ENCODE measurements around the gene FAM240B. TPM values are rescaled to one million over a fixed set of nuclear protein-coding genes. Genes with fewer than 3 reads are reported as not detected.

FAM240B gene
- total and polyA plus RNA-seq, 4 donors, result not detected

DNA sequence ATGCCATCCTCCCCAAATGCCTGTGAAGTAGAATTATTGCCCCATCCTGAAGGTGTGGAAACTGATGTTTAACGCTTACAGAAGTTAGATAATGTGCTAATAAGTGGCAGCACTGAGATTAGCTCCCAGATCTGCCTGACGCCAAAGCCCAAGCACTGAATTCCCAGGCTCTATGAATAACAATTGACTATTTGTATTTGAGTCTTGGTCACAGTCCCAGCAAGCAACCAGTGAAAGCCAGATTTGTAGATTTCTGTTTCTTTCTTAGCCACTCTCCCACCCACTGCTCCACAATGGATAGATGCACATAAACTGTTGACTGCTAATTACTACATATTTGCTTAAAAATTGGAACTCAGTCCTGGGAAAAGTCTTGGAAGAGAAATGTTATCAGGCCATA lies 34.4 kb downstream of the FAM240B start (continued):
- TF ChIP-seq, protein P1, sequence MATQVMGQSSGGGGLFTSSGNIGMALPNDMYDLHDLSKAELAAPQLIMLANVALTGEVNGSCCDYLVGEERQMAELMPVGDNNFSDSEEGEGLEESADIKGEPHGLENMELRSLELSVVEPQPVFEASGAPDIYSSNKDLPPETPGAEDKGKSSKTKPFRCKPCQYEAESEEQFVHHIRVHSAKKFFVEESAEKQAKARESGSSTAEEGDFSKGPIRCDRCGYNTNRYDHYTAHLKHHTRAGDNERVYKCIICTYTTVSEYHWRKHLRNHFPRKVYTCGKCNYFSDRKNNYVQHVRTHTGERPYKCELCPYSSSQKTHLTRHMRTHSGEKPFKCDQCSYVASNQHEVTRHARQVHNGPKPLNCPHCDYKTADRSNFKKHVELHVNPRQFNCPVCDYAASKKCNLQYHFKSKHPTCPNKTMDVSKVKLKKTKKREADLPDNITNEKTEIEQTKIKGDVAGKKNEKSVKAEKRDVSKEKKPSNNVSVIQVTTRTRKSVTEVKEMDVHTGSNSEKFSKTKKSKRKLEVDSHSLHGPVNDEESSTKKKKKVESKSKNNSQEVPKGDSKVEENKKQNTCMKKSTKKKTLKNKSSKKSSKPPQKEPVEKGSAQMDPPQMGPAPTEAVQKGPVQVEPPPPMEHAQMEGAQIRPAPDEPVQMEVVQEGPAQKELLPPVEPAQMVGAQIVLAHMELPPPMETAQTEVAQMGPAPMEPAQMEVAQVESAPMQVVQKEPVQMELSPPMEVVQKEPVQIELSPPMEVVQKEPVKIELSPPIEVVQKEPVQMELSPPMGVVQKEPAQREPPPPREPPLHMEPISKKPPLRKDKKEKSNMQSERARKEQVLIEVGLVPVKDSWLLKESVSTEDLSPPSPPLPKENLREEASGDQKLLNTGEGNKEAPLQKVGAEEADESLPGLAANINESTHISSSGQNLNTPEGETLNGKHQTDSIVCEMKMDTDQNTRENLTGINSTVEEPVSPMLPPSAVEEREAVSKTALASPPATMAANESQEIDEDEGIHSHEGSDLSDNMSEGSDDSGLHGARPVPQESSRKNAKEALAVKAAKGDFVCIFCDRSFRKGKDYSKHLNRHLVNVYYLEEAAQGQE (IDR thresholded peaks at IDR 0.05), result no peak
- no peak for TF ChIP-seq RAD21 (IDR thresholded peaks at IDR 0.05)
- no peak for TF ChIP-seq SP1 (IDR thresholded peaks at IDR 0.05)
- no peak for TF ChIP-seq FOXA2 (IDR thresholded peaks at IDR 0.05)
- TF ChIP-seq GABPA (IDR thresholded peaks at IDR 0.05 in 1 of 2, conservative IDR thresholded peaks at IDR 0.05 in 1 of 2), result no peak
- no peak for TF ChIP-seq ZBTB33 (IDR thresholded peaks at IDR 0.05)
- TF ChIP-seq EGR1 (IDR thresholded peaks at IDR 0.05; ENCODE audit: low read depth in 2 of 2), result no peak
- TF ChIP-seq YY1 (IDR thresholded peaks at IDR 0.05), result no peak

DNA sequence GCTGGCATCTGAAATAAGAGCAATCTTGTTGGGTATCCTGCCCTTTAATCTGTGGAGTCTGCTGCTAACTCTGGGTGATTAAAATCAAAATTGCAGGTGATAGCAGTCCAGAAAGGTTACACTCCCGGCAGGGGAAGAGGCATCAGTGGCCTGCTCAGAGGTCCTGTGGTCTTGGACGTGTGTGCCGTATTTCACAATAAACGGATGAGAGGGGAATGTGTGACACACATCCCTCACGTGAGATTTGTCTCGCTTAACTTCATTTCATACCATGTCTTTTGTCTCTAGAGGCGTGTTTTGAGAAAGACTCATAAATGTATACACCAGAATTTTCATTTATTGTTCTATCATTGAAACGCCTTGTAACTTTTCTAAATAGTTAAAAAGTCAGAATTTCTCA lies 36.6 kb downstream of the FAM240B start:
- no peaks in the 10 kb centered on the region for H3K9me3 ChIP-seq (ENCODE audit: control insufficient read depth in 4 of 4, low read length in 3 of 4)
- H3K36me3 ChIP-seq (ENCODE audit: control insufficient read depth in 4 of 4, insufficient read depth in 3 of 4, low read depth in 1 of 4, low read length in 3 of 4), result no peaks in the 10 kb centered on the region
- H3K9ac ChIP-seq (ENCODE audit: low read depth in 1 of 2, low read length in 2 of 2), result no peak overlapping the region
- no peak for DNase-seq (ENCODE audit: low spot score)
- 82% methylated on average over 8 of the region's 8 CpGs for WGBS
- peaks cover 0 to 3% (median 0%) of the 10 kb centered on the region in 4 donors for H3K4me1 ChIP-seq (ENCODE audit: control insufficient read depth in 4 of 4, insufficient read depth in 4 of 4, low read length in 3 of 4)
- no peaks in the 10 kb centered on the region for H3K27me3 ChIP-seq (ENCODE audit: control insufficient read depth in 4 of 4, insufficient read depth in 4 of 4, low read length in 3 of 4)
- TF ChIP-seq YY1 (IDR thresholded peaks at IDR 0.05), result no peak
- TF ChIP-seq SP1 (IDR thresholded peaks at IDR 0.05), result no peak
- no peak for TF ChIP-seq TAF1 (conservative IDR thresholded peaks at IDR 0.05)
- no peak for TF ChIP-seq HNF4G (IDR thresholded peaks at IDR 0.05)
- no peak for TF ChIP-seq GABPA (IDR thresholded peaks at IDR 0.05 in 1 of 2, conservative IDR thresholded peaks at IDR 0.05 in 1 of 2)
- TF ChIP-seq ATF3 (IDR thresholded peaks at IDR 0.05), result no peak
- no peak for TF ChIP-seq HNF4A (conservative IDR thresholded peaks at IDR 0.05)
- TF ChIP-seq, protein P1 (IDR thresholded peaks at IDR 0.05), result no peak
- no peak for TF ChIP-seq MAX (IDR thresholded peaks at IDR 0.05)
- no peak for TF ChIP-seq RAD21 (IDR thresholded peaks at IDR 0.05)
- TF ChIP-seq RXRA (IDR thresholded peaks at IDR 0.05), result no peak
- no peak for TF ChIP-seq ZBTB33 (IDR thresholded peaks at IDR 0.05)
- no peak for TF ChIP-seq FOXA2 (IDR thresholded peaks at IDR 0.05)
- TF ChIP-seq FOXA1 (IDR thresholded peaks at IDR 0.05), result no peak
- TF ChIP-seq EGR1 (IDR thresholded peaks at IDR 0.05; ENCODE audit: low read depth in 2 of 2), result no peak
- no peak for TF ChIP-seq NR2F2 (IDR thresholded peaks at IDR 0.05)
- TF ChIP-seq, protein P2, sequence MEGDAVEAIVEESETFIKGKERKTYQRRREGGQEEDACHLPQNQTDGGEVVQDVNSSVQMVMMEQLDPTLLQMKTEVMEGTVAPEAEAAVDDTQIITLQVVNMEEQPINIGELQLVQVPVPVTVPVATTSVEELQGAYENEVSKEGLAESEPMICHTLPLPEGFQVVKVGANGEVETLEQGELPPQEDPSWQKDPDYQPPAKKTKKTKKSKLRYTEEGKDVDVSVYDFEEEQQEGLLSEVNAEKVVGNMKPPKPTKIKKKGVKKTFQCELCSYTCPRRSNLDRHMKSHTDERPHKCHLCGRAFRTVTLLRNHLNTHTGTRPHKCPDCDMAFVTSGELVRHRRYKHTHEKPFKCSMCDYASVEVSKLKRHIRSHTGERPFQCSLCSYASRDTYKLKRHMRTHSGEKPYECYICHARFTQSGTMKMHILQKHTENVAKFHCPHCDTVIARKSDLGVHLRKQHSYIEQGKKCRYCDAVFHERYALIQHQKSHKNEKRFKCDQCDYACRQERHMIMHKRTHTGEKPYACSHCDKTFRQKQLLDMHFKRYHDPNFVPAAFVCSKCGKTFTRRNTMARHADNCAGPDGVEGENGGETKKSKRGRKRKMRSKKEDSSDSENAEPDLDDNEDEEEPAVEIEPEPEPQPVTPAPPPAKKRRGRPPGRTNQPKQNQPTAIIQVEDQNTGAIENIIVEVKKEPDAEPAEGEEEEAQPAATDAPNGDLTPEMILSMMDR (IDR thresholded peaks at IDR 0.05; ENCODE audit: low read depth, low read length, missing input control), result no peak
- no peak for TF ChIP-seq JUND (IDR thresholded peaks at IDR 0.05)
- H3K4me3 ChIP-seq (ENCODE audit: low read depth in 1 of 3, low read length in 3 of 3), result no peak overlapping the region
- no peak overlapping the region for H3K27ac ChIP-seq (ENCODE audit: low read depth in 1 of 2, low read length in 2 of 2)

All from liver (tissue), 9 donors.